Renal cortical epithelial cell (primary cell): ENCODE data around the gene NEK7. TPM values are rescaled to one million over a fixed set of nuclear protein-coding genes. Genes with fewer than 3 reads are reported as not detected.

Experiments
- DNase-seq: peaks from one replicate; pipeline ENCODE4 v3.0.0-alpha.2; 2011; ENCODE audit warnings: low read depth
- total RNA-seq: library from RNA; depleted of rRNA; stranded (reverse); fragments of >200 nt; gene quantifications from 2 replicates; pipeline ENCODE4 v1.2.3, GENCODE V29; 2014

The NEK7 gene
- total RNA-seq, 1 donor from 2014 or later: 59.1 TPM

- no peak for DNase-seq
These were observed 193.7 kb downstream of the NEK7 start for GRCh38 chr1:198350456-198350855.

GRCh38 chr1:198352975-198353695, 196.3 kb downstream of the NEK7 start:
- no peak for DNase-seq

- DNase-seq: no peak
These were observed 201.1 kb downstream of the NEK7 start for GRCh38 chr1:198357937-198358336.

GRCh38 chr1:198359024-198359653, 202.3 kb downstream of the NEK7 start:
- peak; percentile 22 for DNase-seq

- DNase-seq: no peak
These were observed 203.5 kb downstream of the NEK7 start for GRCh38 chr1:198360208-198360729.

GRCh38 chr1:198361237-198361767, 204.5 kb downstream of the NEK7 start:
- no peak for DNase-seq

- no peak for DNase-seq
These were observed 206.9 kb downstream of the NEK7 start for GRCh38 chr1:198363625-198364151.

GRCh38 chr1:198364471-198364870, 207.7 kb downstream of the NEK7 start:
- DNase-seq: no peak

GRCh38 chr1:198367296-198367695, 210.5 kb downstream of the NEK7 start:
- no peak for DNase-seq

GRCh38 chr1:198370996-198371395, 214.2 kb downstream of the NEK7 start:
- DNase-seq: no peak

Other genes with a start within 250 kb of the NEK7 start
- under 0.01 TPM in 1 of 2 replicates, not detected in the other for gene LHX9, start 239.6 kb upstream of the NEK7 start, total RNA-seq